Activated CD8-positive, alpha-beta memory T cell treated with anti-CD3 and anti-CD28 coated beads, Interleukin-2, amount 50 U/mL, for 4 hours (primary cell): ENCODE data around the gene SPA17.

ENCODE experiments used
- DNase-seq: peaks from one replicate; pipeline ENCODE4 v3.0.0-alpha.2; 2020

SPA17 gene

DNA sequence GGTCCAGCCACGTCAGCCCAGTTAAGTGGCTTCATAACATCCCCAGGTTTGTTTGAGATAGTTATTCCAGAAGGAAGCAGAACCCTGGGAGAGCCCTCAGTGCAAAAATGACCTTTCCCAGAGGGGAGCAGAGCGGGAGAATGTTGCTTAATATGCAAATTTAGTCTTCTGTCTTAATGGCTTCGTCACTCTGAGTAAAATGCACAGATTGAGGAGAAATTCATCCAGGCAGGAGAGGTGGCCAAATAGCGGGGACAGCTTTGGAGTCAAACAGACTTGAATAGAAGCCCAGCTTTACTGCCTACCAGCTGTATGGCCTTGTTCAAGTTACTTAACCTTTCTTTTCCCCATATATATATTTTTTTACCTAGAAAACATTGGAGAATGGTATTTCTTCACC, 53.8 kb downstream of the SPA17 start:
- no peak for DNase-seq

DNA sequence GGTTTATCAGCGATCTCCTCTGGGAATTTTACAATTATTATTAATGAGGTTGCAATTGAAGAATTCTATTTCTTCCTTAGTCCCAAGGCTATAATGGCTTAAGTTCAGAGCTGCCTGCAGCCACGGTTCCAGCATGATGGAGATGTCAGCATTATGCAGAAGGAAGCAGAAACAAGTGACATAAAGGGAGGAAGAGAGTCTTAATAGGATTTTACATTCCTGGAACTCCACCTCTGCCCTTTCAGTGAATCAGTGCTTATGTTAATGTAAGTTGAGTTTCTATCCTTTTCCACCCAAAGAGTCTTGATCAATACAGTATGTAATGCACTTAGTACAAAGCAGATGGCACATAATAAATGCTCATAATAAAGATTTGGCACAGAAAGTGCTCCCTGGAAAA, 54.4 kb downstream of the SPA17 start:
- DNase-seq: no peak

DNA sequence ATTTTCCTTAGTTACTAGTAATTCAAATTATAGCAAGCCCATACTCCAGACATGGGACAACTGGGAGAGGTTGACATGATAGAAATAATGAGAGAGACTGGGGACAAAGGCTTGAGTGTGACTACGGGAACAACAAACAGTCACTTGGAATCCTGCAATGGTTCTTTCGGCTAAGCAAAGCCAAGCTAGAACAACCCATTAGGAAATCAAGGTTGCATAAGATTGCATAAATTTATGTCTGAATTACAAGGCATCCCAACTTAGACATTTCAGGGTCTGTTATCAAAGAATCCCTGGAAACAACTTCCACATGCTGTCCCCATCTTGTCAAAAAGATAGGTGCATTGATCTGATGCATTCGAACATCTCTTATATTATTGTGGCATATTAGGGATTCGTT, 55.9 kb downstream of the SPA17 start:
- no peak for DNase-seq

DNA sequence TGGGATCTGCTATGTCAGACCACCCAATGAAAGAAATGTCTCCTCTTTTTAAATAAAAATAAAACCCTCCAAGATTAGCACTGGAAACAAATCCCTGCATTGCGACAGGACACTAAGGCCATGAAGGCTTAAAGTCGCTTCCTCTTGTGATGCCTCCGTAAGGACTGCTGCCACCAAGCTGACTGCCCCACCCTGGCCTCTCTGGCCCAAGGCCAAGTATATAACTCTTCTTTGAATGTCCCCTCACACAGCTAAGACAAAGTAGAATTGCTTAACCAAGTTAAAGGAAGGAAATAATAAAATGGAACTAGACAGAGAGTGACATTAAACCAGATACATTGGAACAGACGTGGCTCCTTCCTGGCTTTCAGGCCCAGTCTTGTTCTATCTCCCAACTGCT, 58.5 kb downstream of the SPA17 start:
- DNase-seq: no peak

DNA sequence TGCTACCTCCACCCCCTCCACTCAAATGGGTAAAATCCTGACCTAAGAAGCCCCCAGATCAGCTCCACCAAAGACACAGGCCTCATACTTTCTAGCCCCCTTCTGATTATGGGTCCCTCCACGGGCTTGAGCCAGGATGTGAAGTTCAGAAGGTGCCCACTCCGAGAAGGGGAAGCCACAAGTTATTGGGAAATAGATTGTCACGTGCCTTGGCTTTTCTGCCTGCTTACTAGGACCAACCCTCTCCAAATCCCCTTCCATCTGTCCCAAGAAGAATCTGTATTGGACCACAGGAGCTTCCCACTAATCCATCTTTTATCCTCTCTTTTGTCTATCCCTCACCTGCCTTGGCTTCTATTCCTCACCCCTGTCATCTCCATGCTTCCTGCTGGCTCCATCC, 63.0 kb downstream of the SPA17 start:
- no peak for DNase-seq

DNA sequence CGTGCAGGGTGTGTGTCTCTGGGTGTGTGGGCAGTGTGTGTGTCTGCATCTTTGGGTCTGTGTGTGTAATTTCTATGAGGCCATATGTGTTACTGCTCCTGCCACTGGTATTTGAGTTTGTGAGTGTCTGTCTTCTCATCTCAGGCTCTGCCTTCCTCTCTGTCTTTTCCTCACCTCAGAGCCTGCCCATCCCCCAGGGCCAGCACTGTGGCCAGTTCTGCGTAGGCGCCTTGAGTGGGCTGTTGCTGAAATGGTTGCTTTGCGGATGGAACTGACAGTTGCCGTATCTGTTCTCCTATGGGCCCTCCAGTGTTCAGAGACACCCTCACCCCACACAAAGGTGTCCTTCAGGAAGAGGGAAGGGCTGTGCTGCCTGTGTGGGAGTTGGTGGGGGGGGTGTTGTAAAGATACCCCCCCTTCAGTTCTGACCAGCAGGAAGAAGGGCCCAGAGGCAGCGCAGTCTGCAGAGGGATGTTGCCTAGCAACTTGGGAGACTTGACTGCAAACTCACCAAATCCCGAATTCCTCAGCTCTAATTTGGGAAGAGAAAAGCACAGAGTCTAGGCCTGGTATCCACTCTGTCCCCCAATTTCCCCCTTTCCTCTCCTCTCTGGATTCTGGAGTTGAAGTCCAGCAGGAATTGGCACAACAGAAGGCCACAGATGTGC, 64.1 kb downstream of the SPA17 start:
- DNase-seq: no peak

DNA sequence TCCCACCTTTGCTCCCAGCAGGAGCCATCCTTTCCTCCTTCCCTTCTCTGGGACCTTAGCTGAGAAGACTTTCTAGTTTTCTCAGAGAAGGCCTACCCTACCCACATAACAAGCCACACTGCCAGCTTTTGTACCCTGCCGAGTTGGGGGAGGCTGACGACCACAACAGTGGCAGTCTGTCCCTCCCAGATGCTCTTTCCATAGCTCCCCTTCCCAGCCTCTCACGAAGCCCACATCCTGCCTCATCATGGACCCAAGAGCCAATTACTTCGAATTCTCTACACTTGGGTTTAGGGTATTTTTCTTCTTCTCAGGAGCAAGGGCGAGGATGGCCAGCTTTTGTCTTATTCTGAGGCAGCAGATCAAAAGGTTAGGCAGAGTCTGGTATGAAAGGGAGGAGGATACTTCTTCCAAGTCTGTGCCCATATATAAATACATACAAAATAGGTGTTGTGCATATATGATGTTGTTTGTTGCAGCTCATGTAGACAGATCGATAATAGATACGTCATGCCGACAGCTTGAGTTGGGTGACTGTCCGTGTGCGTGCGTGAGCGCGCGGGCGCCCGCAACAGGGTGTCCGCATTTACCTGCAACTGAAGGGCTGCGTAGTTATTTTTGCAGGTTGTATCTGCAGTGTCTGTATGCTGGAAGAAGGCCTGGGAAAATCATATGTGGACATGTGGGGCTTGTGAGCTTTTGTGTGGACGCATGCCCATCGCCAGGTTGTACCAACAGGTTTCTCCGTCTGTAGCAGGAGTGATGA, 65.2 kb downstream of the SPA17 start:
- DNase-seq: no peak

DNA sequence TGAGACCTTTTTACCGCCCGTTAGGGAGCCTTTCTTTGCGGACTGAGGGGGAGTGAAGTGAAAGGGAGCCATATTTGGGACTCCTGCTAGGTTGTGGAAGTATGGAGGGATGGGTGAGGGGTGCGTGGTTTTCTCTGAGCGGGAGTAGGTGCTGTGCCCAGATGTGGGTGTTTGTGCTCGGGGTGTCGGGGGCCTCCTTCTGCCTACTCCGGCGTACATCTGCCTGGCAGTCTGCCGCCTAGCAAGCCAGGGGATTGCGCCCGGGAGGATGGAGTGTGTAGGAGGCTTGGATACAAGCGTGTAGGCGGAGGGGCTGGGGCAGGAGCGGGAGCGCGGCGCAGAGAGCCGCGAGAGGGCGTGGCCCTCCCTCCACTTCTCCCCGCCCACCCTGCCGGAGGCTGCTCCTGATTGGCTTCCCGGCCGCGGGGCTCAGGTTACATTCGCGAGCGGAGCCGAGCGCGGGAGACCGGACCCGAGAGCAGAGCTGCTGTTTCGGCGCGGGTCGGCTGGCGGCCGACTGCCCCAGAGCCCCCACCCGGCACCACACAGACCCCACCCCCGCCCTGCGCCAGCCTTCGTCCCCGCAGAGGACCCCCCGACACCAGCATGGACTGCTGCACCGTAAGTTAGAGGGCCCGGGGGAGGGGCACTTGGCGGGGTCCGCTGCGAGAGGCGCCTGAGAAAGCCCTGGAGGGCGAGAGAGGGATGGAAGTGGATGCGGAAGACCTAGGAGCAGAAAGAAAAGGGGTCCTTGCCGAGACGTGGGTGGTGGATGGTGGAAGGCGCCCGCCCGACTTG, 66.0 kb downstream of the SPA17 start, which contains the start of gene NRGN:
TSS of gene NRGN (plus strand) at position 464 of the 798 bp plus-strand sequence. CDS start at position 607, 143 bp downstream.
- peak; percentile 84 for DNase-seq

DNA sequence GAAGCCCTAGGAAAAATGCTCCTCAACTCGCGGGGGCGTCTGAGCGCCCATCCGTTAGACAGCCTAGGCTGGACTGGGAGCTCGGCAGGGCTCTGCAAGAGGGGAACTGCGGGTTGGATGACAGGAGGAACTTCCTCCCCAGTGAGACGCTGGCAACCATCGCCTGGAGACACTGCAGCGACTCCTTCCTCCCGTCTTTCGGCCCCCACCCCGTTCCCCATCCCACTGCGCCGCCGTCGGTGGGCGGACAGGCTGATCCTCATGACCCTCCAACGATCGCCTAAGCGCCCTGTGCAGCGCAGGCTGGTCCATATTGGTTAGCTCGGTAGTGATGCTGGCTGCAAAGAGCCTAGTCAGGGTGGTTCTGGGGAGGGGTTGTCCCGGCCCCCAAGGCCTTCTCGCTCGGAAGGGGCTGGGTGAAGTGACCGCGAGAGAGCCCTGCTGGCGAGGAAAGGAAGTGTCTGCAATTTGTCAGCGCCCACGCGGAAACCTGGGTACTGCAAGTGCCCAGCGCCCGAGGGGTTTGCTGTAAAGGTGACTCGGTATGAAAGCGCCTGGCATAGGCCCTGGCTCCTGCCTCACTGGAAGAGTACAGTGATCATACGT, 66.7 kb downstream of the SPA17 start:
- DNase-seq: peak; percentile 56

DNA sequence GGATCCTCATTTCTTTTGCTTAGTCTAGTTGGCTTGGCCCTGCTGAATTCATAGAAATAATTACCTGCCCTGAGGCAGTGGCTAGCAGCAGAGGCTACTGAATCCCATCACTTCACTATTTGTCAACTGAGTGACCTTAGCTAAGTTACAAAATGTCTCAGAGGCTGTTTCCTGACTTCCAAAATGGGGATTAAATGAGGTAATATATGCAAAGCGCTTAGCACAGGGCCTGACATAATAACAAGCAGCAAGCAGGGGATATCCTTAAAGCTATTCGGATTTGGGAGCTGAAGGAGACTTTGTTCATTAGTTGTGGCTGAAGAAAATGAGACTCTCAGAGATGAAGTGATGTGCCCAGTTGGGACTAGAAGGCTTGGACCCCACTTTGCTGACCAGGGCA, 68.9 kb downstream of the SPA17 start:
- no peak for DNase-seq

DNA sequence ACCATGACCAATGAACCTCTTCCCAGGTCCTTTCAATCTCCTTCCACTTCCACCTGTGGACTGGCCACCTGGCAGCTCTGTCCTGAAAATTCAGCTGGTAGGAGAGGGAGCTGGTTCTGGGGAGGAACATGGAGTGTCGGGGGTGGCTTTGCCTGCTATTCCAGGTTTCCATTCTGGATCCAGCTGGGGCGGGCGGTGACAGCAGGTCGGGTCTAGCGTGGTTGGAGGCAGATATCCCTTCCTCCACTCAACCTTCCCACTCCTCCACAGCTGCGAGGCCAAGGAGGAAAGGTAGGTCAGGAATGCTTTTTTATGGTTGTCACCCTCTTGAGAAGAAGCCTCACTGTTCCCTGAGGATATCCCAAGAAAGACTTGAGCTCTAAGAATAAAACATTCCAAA, 69.3 kb downstream of the SPA17 start:
- no peak for DNase-seq

DNA sequence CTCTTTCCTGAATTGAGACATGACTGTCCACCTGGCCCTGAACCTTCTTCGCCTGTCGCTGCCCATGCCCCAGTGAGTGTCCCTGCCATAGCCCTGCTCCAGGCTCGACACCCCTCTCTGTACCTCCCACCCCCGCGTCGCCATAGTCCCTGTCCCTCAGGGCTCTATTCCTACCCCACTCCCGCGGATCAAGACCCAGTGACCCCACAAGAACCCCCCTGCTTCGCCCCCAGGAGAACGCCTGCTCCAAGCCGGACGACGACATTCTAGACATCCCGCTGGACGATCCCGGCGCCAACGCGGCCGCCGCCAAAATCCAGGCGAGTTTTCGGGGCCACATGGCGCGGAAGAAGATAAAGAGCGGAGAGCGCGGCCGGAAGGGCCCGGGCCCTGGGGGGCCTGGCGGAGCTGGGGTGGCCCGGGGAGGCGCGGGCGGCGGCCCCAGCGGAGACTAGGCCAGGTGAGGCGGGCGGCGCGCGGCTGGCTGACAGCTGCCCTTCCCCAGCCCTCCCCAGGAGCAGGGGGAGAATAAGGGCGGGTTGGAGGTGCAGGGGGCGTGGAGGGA, 71.6 kb downstream of the SPA17 start:
- DNase-seq: no peak

DNA sequence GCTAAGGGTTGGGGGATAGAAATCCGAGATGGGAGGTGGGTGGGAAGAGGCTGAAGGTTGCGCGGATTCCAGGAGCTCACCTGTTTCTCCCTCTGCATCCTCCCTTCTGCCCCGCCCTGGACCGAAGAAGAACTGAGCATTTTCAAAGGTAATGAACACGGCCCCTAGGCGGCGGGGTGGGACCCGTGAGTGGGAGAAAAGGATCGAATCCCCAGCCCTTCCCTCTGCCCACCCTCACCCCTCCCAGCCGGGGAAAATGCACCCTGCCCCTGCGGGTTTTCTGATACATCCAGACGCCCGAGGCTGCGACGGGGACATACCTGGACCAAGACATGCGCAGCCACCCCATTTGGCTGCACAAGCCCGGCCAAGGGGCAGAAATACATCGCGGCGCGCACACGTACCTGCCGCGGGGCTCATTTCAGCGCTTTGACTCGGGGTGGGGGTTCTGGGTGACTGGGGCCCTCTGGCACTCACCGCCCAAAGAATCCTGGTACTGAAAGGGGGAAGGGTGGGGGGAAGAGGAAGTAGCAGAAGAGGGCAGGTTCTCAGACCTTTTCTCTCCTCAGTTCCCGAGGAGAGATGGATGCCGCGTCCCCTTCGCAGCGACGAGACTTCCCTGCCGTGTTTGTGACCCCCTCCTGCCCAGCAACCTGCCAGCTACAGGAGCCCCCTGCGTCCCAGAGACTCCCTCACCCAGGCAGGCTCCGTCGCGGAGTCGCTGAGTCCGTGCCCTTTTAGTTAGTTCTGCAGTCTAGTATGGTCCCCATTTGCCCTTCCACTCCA, 72.3 kb downstream of the SPA17 start:
- peak; percentile 38 for DNase-seq

DNA sequence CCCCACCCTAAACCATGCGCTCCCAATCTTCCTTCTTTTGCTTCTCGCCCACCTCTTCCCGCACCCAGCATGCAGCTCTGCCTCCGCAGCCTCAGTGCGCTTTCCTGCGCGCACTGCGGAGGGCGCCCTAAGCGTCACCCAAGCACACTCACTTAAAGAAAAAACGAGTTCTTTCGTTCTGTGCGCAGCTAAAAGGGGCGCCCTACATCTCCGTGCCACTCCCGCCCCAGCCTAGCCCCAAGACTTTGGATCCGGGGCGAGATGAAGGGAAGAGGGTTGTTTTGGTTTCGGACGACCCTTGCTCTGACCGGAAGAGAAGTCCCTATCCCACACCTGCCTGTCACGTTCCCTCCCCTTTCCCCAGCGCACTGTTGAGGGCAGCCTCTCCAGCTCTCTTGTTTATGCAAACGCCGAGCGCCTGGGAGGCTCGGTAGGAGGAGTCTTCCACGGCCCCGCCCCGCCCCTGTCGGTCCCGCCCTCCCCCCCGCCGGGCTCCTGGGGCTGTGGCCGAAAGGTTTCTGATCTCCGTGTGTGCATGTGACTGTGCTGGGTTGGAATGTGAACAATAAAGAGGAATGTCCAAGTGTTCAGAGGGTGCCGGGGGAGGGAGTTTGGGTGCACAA, 73.0 kb downstream of the SPA17 start:
- DNase-seq: peak; percentile 77
